HUES64 (cell line): Measurements from ENCODE around the gene IKZF4.

Experiments
- H3K27ac ChIP-seq: 2 replicates; pipeline ENCODE4 v1.7.0; 2013; ENCODE audit warnings: low read depth, low read length, inconsistent platforms
- H3K27me3 ChIP-seq: 2 replicates; pipeline ENCODE4 v1.6.1; 2013; ENCODE audit warnings: mild to moderate bottlenecking, low read length; ENCODE audit not compliant: insufficient read depth
- H3K36me3 ChIP-seq: 2 replicates; pipeline ENCODE4 v1.6.1; 2013; ENCODE audit warnings: mild to moderate bottlenecking, low read length; ENCODE audit not compliant: insufficient read depth
- H3K4me1 ChIP-seq: 2 replicates; pipeline ENCODE4 v1.6.1; 2013; ENCODE audit warnings: mild to moderate bottlenecking, low read length, moderate library complexity; ENCODE audit not compliant: insufficient read depth
- H3K4me3 ChIP-seq: 2 replicates; pipeline ENCODE4 v1.5.1; 2013; ENCODE audit warnings: mild to moderate bottlenecking, low read length, moderate library complexity
- H3K9ac ChIP-seq: 2 replicates; pipeline ENCODE4 v1.6.1; 2013; ENCODE audit warnings: mild to moderate bottlenecking, low read depth, low read length
- H3K9me3 ChIP-seq: 2 replicates; pipeline ENCODE4 v1.6.1; 2013; ENCODE audit warnings: low read depth, low read length; ENCODE audit not compliant: insufficient read depth
- WGBS: fragments of 150-250, 120-280 bp; methylation state at CpG from one replicate; pipeline ENCODE4 v1.1.7; 2013; ENCODE audit warnings: missing lambda C conversion rate; 5-methylcytosine and 5-hydroxymethylcytosine counted together

The IKZF4 gene

GRCh38 chr12:56018356-56018755 is 2.5 kb upstream of the IKZF4 start:
- Histone ChIP-seq H3K4me1 (peaks cover 26% of the 10 kb centered on the region), H3K9ac (no peak overlapping the region), H3K27ac (no peak overlapping the region), H3K36me3 (no peaks in the 10 kb centered on the region), H3K27me3 (no peaks in the 10 kb centered on the region), H3K4me3 (no peak overlapping the region), H3K9me3 (no peaks in the 10 kb centered on the region)
- 97% methylated on average over 1 of the region's 1 CpG for WGBS

GRCh38 chr12:56021889-56022497 is 1.1 kb downstream of the IKZF4 start:
- Histone ChIP-seq H3K9ac (peak overlapping the region; percentile 79; the same call in 1 of the 2 replicates), H3K27ac (no peak overlapping the region), H3K36me3 (peaks cover 26% of the 10 kb centered on the region), H3K27me3 (no peaks in the 10 kb centered on the region), H3K4me1 (peaks cover 26% of the 10 kb centered on the region), H3K9me3 (no peaks in the 10 kb centered on the region), H3K4me3 (peak overlapping the region; percentile 61)
- 71% methylated on average over 2 of the region's 2 CpGs for WGBS

- no peaks in the 10 kb centered on the region for H3K27me3 ChIP-seq
- no peaks in the 10 kb centered on the region for H3K4me1 ChIP-seq
- H3K4me3 ChIP-seq: no peak overlapping the region
- H3K27ac ChIP-seq: no peak overlapping the region
- H3K36me3 ChIP-seq: peaks cover 76% of the 10 kb centered on the region
- H3K9me3 ChIP-seq: no peaks in the 10 kb centered on the region
- H3K9ac ChIP-seq: no peak overlapping the region
- 76% methylated on average over 5 of the region's 5 CpGs for WGBS
These were observed 7.8 kb downstream of the IKZF4 start for GRCh38 chr12:56028511-56029165.

GRCh38 chr12:56029166-56029519 is 8.3 kb downstream of the IKZF4 start:
- Histone ChIP-seq H3K4me1 (no peaks in the 10 kb centered on the region), H3K4me3 (no peak overlapping the region), H3K27ac (no peak overlapping the region), H3K27me3 (no peaks in the 10 kb centered on the region), H3K9me3 (no peaks in the 10 kb centered on the region), H3K9ac (no peak overlapping the region), H3K36me3 (peaks cover 76% of the 10 kb centered on the region)

GRCh38 chr12:56029666-56030293 is 8.9 kb downstream of the IKZF4 start:
- 94% methylated on average over 6 of the region's 6 CpGs for WGBS
- no peak overlapping the region for H3K4me3 ChIP-seq
- H3K9ac ChIP-seq: no peak overlapping the region
- H3K27me3 ChIP-seq: no peaks in the 10 kb centered on the region
- no peaks in the 10 kb centered on the region for H3K4me1 ChIP-seq
- H3K9me3 ChIP-seq: no peaks in the 10 kb centered on the region
- H3K27ac ChIP-seq: no peak overlapping the region
- H3K36me3 ChIP-seq: peaks cover 77% of the 10 kb centered on the region

- Histone ChIP-seq H3K27ac (no peak overlapping the region), H3K27me3 (no peaks in the 10 kb centered on the region), H3K9me3 (no peaks in the 10 kb centered on the region), H3K4me3 (no peak overlapping the region), H3K9ac (no peak overlapping the region), H3K4me1 (no peaks in the 10 kb centered on the region), H3K36me3 (peaks cover 72% of the 10 kb centered on the region)
- WGBS: 93% methylated on average over 1 of the region's 1 CpG
These were observed 11.1 kb downstream of the IKZF4 start for GRCh38 chr12:56031987-56032386.

GRCh38 chr12:56034586-56035332 is 13.9 kb downstream of the IKZF4 start:
- Histone ChIP-seq H3K27ac (no peak overlapping the region), H3K9ac (no peak overlapping the region), H3K9me3 (no peaks in the 10 kb centered on the region), H3K4me3 (no peak overlapping the region), H3K27me3 (no peaks in the 10 kb centered on the region), H3K4me1 (0 out of 2 replicates have a peak, but pooled peaks cover 3% of the 10 kb centered on the region), H3K36me3 (peaks cover 54% of the 10 kb centered on the region)
- WGBS: 94% methylated on average over 21 of the region's 21 CpGs

GRCh38 chr12:56037161-56037560 is 16.3 kb downstream of the IKZF4 start:
- H3K36me3 ChIP-seq: peaks cover 43% of the 10 kb centered on the region
- no peak overlapping the region for H3K4me3 ChIP-seq

GRCh38 chr12:56038022-56038655 is 17.3 kb downstream of the IKZF4 start:
- peaks cover 41% of the 10 kb centered on the region for H3K36me3 ChIP-seq
- 0 out of 2 replicates have a peak overlapping the region, but pooled peaks have one; percentile 17 for H3K9ac ChIP-seq
- 79% methylated on average over 2 of the region's 2 CpGs for WGBS
- no peak overlapping the region for H3K27ac ChIP-seq
- no peak overlapping the region for H3K4me3 ChIP-seq
- no peaks in the 10 kb centered on the region for H3K9me3 ChIP-seq
- no peaks in the 10 kb centered on the region for H3K27me3 ChIP-seq
- peaks cover 6% of the 10 kb centered on the region; the same call in 1 of the 2 replicates for H3K4me1 ChIP-seq

More at GRCh38 chr12:56037161-56037560, 16.3 kb downstream of the IKZF4 start:
- Histone ChIP-seq H3K27me3 (no peaks in the 10 kb centered on the region), H3K9ac (no peak overlapping the region), H3K27ac (no peak overlapping the region), H3K9me3 (no peaks in the 10 kb centered on the region), H3K4me1 (peaks cover 6% of the 10 kb centered on the region; the same call in 1 of the 2 replicates)
- 83% methylated on average over 2 of the region's 2 CpGs for WGBS

- 95% methylated on average over 1 of the region's 1 CpG for WGBS
- Histone ChIP-seq H3K9me3 (no peaks in the 10 kb centered on the region), H3K27me3 (no peaks in the 10 kb centered on the region), H3K9ac (no peak overlapping the region), H3K27ac (no peak overlapping the region), H3K36me3 (peaks cover 45% of the 10 kb centered on the region), H3K4me3 (no peak overlapping the region), H3K4me1 (peaks cover 6% of the 10 kb centered on the region; the same call in 1 of the 2 replicates)
These were observed 19.3 kb downstream of the IKZF4 start for GRCh38 chr12:56040151-56040550.
